CD4-positive, alpha-beta T cell (primary cell): ENCODE measurements around the gene EMSY. TPM values are rescaled to one million over a fixed set of nuclear protein-coding genes. Genes with fewer than 3 reads are reported as not detected.

Experiments
- ATAC-seq: fragments of 200-7000 bp; cut with Tn5 transposase; one replicate; pipeline ENCODE4 v1.10.0; 2022; ENCODE audit warnings: mild to moderate bottlenecking; ENCODE audit not compliant: poor library complexity
- CTCF ChIA-PET: fragments of 350-600 bp; sonication (Branson Sonifier 250); formaldehyde crosslinking; loops from one replicate; lab custom pipeline; 2021; ENCODE audit warnings: antibody characterized with exemption, inconsistent platforms; lab: Charles Lee
- POLR2A ChIA-PET: fragments of 350-600 bp; sonication (Branson Sonifier 250); formaldehyde crosslinking; loops from one replicate; lab custom pipeline; 2021; ENCODE audit warnings: antibody characterized with exemption, inconsistent platforms; lab: Charles Lee
- DNase-seq, 14 experiments: peaks; one replicate each; pipeline ENCODE4 v3.0.0-alpha.2; 2013 to 2020; ENCODE audit warnings: mixed read lengths in 2 of 14
- H3K27ac ChIP-seq, 2 donors: one replicate each; pipeline versions ENCODE4 v1.5.1 to v1.7.0; 2013; ENCODE audit warnings: low read length in 2 of 2, low read depth in 1 of 2, mild to moderate bottlenecking in 1 of 2
- H3K27me3 ChIP-seq, 2 experiments: 1 replicate in 1 of 2; 2 replicates in 1 of 2; pipeline versions ENCODE4 v1.6.1 to v1.7.0; 2013; ENCODE audit warnings: low read length in 2 of 2, control low read depth in 1 of 2, mild to moderate bottlenecking in 1 of 2, moderate library complexity in 1 of 2; ENCODE audit not compliant: insufficient read depth in 2 of 2, control insufficient read depth in 1 of 2
- H3K36me3 ChIP-seq: one replicate; pipeline ENCODE4 v1.6.1; 2013; ENCODE audit warnings: low read length, control low read depth; ENCODE audit not compliant: insufficient read depth
- H3K4me1 ChIP-seq: one replicate; pipeline ENCODE4 v1.6.1; 2013; ENCODE audit warnings: low read length, control low read depth; ENCODE audit not compliant: insufficient read depth
- H3K4me3 ChIP-seq: one replicate; pipeline ENCODE4 v1.5.1; 2013; ENCODE audit warnings: mild to moderate bottlenecking, low read length, moderate library complexity
- H3K9me3 ChIP-seq, 2 experiments: 1 replicate in 1 of 2; 2 replicates in 1 of 2; pipeline versions ENCODE4 v1.6.1 to v1.7.0; 2013; ENCODE audit warnings: low read length in 2 of 2, mild to moderate bottlenecking in 2 of 2, control low read depth in 1 of 2, moderate library complexity in 1 of 2; ENCODE audit not compliant: control insufficient read depth in 1 of 2, insufficient read depth in 1 of 2
- H3K27ac Mint-ChIP-seq: one replicate; pipeline ENCODE4 v1.8.0; 2020; ENCODE audit warnings: mixed read lengths
- H3K27me3 Mint-ChIP-seq: one replicate; pipeline ENCODE4 v1.8.0; 2021; ENCODE audit warnings: mixed read lengths
- H3K36me3 Mint-ChIP-seq: one replicate; pipeline ENCODE4 v1.8.0; 2021; ENCODE audit warnings: low read depth, mixed read lengths
- H3K4me1 Mint-ChIP-seq: one replicate; pipeline ENCODE4 v1.8.0; 2021; ENCODE audit warnings: low read depth, mixed read lengths
- H3K4me3 Mint-ChIP-seq: one replicate; pipeline ENCODE4 v1.8.0; 2020; ENCODE audit warnings: mild to moderate bottlenecking, mixed read lengths
- H3K9me3 Mint-ChIP-seq: one replicate; pipeline ENCODE4 v1.8.0; 2020; ENCODE audit warnings: mixed read lengths
- intact Hi-C, 2 experiments: fragments of 100-400 bp; cut with DNase I in 1 of 2; cut with micrococcal nuclease in 1 of 2; formaldehyde crosslinking; loops; one replicate each; pipeline versions ENCODE4 v1.15.1 to v1.9.0; 2023 to 2025; cut with DNase I, micrococcal nuclease
- total RNA-seq, 174 experiments: library from RNA in 2 of 174; stranded (reverse) in 2 of 174; gene quantifications; one replicate each; pipeline ENCODE4 v1.2.3 and lab custom pipeline; 2021 to 2026
- TF ChIP-seq, protein P1 (sequence below): fragments of 200-600 bp; IDR thresholded peaks from one replicate; pipeline ENCODE4 v1.8.0; 2022; ENCODE audit warnings: antibody characterized with exemption, mild to moderate bottlenecking

The EMSY gene
- total RNA-seq, 2 experiments from 2014 or later: 20.9 to 21.8 TPM

GRCh38 chr11:76493040-76493439 is 48.2 kb downstream of the EMSY start:
- no peak for DNase-seq
- no peak for ATAC-seq
- Histone ChIP-seq H3K27me3 (no peaks in the 10 kb centered on the region), H3K9me3 (no peaks in the 10 kb centered on the region), H3K4me3 (no peak overlapping the region), H3K36me3 (peaks cover 31% of the 10 kb centered on the region), H3K27ac (no peak overlapping the region), H3K4me1 (peaks cover 6% of the 10 kb centered on the region)
- TF ChIP-seq, protein P1, sequence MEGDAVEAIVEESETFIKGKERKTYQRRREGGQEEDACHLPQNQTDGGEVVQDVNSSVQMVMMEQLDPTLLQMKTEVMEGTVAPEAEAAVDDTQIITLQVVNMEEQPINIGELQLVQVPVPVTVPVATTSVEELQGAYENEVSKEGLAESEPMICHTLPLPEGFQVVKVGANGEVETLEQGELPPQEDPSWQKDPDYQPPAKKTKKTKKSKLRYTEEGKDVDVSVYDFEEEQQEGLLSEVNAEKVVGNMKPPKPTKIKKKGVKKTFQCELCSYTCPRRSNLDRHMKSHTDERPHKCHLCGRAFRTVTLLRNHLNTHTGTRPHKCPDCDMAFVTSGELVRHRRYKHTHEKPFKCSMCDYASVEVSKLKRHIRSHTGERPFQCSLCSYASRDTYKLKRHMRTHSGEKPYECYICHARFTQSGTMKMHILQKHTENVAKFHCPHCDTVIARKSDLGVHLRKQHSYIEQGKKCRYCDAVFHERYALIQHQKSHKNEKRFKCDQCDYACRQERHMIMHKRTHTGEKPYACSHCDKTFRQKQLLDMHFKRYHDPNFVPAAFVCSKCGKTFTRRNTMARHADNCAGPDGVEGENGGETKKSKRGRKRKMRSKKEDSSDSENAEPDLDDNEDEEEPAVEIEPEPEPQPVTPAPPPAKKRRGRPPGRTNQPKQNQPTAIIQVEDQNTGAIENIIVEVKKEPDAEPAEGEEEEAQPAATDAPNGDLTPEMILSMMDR: no peak
- H3K36me3 Mint-ChIP-seq: peaks cover 54% of the 10 kb centered on the region
- no peaks in the 10 kb centered on the region for H3K4me1 Mint-ChIP-seq
- ChIA-PET POLR2A (no interaction called here), CTCF (interaction anchor here (2.2 kb wide), 1 partner anchor 10 kb away, joined by 5 read pairs; no protein-coding TSS in a partner anchor)
- H3K9me3 Mint-ChIP-seq: no peaks in the 10 kb centered on the region
- no peak overlapping the region for H3K27ac Mint-ChIP-seq
- H3K27me3 Mint-ChIP-seq: no peaks in the 10 kb centered on the region
- intact Hi-C loops: no loop called here
- H3K4me3 Mint-ChIP-seq: no peak overlapping the region

DNA sequence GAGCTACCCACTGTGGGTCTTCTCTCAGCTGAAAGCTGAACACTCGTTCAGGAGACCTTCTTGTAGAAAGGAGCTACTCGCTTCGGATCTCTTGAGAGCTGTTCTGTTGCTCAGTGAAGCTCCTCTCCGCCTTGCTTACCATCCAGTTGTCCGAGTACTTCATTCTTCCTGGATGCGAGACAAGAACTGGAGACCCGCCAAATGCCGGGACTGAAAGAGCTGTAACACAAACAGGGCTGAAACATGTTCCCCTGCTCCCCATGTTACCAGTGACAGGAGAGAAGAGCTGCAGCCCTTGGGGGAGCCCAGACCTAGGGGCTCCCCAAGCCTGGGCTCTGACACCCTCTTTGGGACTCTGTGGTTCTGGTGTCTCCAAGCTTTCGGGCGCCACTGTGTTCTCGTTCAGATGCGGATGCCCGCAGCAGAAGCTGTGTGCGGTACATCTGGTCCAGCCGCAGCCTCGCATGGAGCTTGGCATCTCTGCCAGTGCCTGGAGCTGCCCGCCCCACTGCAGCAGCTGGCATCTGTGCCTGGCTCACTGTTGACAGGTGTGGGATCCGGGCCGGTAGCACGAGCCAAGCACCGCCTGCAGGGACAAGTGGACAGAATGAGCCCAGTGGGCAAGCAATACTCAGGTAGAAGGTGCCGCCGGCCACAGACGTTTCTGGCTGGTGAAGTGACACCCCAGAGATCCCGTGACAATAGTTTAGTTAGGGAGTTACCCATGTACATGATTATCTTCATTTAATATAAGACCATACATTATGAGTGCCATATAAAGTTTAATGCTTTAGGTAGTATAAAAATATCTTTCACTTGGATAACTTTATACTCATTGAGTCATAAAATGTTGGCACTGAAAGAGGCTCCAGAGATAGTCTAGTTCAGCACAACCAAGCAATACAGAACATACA is 49.1 kb downstream of the EMSY start:
- no peak for DNase-seq
- Mint-ChIP-seq H3K27me3 (no peaks in the 10 kb centered on the region), H3K27ac (no peak overlapping the region), H3K4me1 (no peaks in the 10 kb centered on the region), H3K4me3 (no peak overlapping the region), H3K9me3 (no peaks in the 10 kb centered on the region), H3K36me3 (peaks cover 58% of the 10 kb centered on the region)
- POLR2A ChIA-PET: no interaction called here
- H3K4me1 ChIP-seq: peaks cover 6% of the 10 kb centered on the region
- no peaks in the 10 kb centered on the region for H3K27me3 ChIP-seq
- TF ChIP-seq, protein P1: no peak
- H3K27ac ChIP-seq: no peak overlapping the region
- H3K9me3 ChIP-seq: no peaks in the 10 kb centered on the region
- peaks cover 34% of the 10 kb centered on the region for H3K36me3 ChIP-seq
- no peak for ATAC-seq
- intact Hi-C loops: no loop called here
- no peak overlapping the region for H3K4me3 ChIP-seq
- CTCF ChIA-PET: no interaction called here

GRCh38 chr11:76495019-76495418 is 50.2 kb downstream of the EMSY start:
- ATAC-seq: no peak

More at GRCh38 chr11:76495019-76495418, 50.2 kb downstream of the EMSY start:
- Histone ChIP-seq H3K4me1 (peaks cover 6% of the 10 kb centered on the region), H3K27ac (peak overlapping the region in 1 of 2 donors; percentile 7), H3K27me3 (no peaks in the 10 kb centered on the region), H3K9me3 (no peaks in the 10 kb centered on the region), H3K36me3 (peaks cover 36% of the 10 kb centered on the region), H3K4me3 (no peak overlapping the region)
- Mint-ChIP-seq H3K4me1 (no peaks in the 10 kb centered on the region), H3K4me3 (no peak overlapping the region), H3K9me3 (no peaks in the 10 kb centered on the region), H3K27ac (no peak overlapping the region), H3K36me3 (peaks cover 68% of the 10 kb centered on the region), H3K27me3 (no peaks in the 10 kb centered on the region)
- intact Hi-C loops: no loop called here
- CTCF ChIA-PET: no interaction called here
- POLR2A ChIA-PET: no interaction called here
- peak in 1 of 14 experiments; percentile 53 for DNase-seq
- TF ChIP-seq, protein P1: no peak
